H1 (cell line): ENCODE data around the gene BBLN.

Source experiments
- CEBPB ChIP-seq: IDR thresholded peaks from 2 replicates; pipeline ENCODE4 v1.6.1; 2012; ENCODE audit warnings: low read depth, low read length
- EP300 ChIP-seq, 2 experiments: IDR thresholded peaks; 1 replicate in 1 of 2; 2 replicates in 1 of 2; pipeline ENCODE4 v1.6.1; 2011 to 2012; ENCODE audit warnings: low read depth in 2 of 2, low read length in 2 of 2, mild to moderate bottlenecking in 2 of 2, borderline replicate concordance in 1 of 2, inconsistent platforms in 1 of 2, moderate library complexity in 1 of 2
- EZH2 ChIP-seq: fragments of 200-600 bp; sonication (generic); IDR thresholded peaks from 2 replicates; pipeline ENCODE4 v1.7.1; 2012; ENCODE audit warnings: low read depth, mild to moderate bottlenecking, moderate library complexity, low read length, inconsistent platforms; ENCODE audit not compliant: severe bottlenecking
- POLR2A ChIP-seq, 2 experiments: IDR thresholded peaks; 1 replicate in 1 of 2; 2 replicates in 1 of 2; pipeline ENCODE4 v1.6.1; 2011; ENCODE audit warnings: low read depth in 2 of 2, low read length in 2 of 2, mild to moderate bottlenecking in 2 of 2; ENCODE audit errors: control extremely low read depth in 1 of 2
- RAD21 ChIP-seq, 2 experiments: IDR thresholded peaks in 1 of 2; conservative IDR thresholded peaks in 1 of 2; 2 replicates each; pipeline ENCODE4 v1.6.1; 2011; ENCODE audit warnings: low read depth in 2 of 2, low read length in 2 of 2, improper control_type of control experiment in 1 of 2, inconsistent platforms in 1 of 2, mild to moderate bottlenecking in 1 of 2, moderate library complexity in 1 of 2
- SP2 ChIP-seq: IDR thresholded peaks from 2 replicates; pipeline ENCODE4 v1.6.1; 2012; ENCODE audit warnings: mild to moderate bottlenecking, low read length, inconsistent platforms
- TAF1 ChIP-seq: IDR thresholded peaks from 2 replicates; pipeline ENCODE4 v1.6.1; 2011; ENCODE audit warnings: mild to moderate bottlenecking, low read depth, low read length
- ZNF274 ChIP-seq: IDR thresholded peaks from 2 replicates; pipeline ENCODE4 v1.7.0; 2012; ENCODE audit warnings: low read length, borderline replicate concordance; ENCODE audit errors: extremely low read depth
- TF ChIP-seq, protein P1 (sequence below), 3 experiments: IDR thresholded peaks; 1 replicate in 2 of 3; 2 replicates in 1 of 3; pipeline versions ENCODE4 v1.5.1 to v1.6.1; 2011; ENCODE audit warnings: low read length in 3 of 3, mild to moderate bottlenecking in 3 of 3, inconsistent platforms in 2 of 3, low read depth in 1 of 3, moderate library complexity in 1 of 3; ENCODE audit not compliant: insufficient read depth in 1 of 3; ENCODE audit errors: control extremely low read depth in 1 of 3

DNA sequence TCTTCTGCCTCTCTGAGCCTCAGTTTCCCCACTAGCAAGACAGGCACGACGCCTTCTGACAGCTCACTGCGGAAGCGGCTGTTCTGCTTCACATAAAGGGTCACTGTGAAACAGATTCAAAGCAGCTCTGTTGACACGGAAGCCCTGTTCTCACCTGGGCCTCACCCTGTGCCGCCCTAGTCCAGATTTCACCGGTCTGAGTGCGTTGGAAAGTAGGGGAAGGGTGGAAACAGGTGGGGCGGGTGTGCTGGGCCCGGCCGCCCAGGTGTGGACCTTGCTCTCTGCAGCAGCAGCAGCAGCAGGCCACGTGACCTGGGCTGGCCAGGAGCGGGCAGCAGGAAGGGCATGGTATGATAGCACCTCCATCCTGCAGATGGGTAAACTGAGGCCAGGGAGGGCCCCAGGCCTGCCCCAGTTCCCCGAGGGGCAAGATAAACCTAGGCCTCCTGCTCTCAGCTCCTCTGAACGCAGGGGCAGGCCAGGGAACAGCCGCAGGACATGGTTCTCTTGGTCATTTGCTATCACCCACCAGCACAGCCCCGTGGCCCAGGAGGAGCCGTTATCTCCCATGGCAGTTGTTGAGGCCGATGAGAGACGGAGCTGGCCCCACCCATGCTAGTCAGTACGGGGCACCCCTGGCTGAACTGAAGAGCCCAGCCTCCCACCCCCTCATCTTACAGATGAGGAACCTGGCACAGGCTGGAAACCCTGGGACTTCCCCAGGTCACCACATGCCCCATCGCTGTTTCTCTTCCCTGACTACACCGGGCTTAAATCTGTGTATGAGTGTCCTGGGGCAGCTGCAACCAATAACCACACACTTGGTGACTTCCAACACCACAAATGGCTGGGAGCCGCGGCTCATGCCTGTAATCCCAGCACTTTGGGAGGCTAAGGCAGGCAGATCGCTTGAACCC lies 44.6 kb upstream of the BBLN start:
- TF ChIP-seq ZNF274 (no peak), CEBPB (no peak), SP2 (no peak), EZH2 (no peak), POLR2A (IDR thresholded peaks at IDR 0.05; ENCODE audit: control extremely low read depth in 1 of 2, low read depth in 2 of 2, low read length in 2 of 2) (no peak), RAD21 (IDR thresholded peaks at IDR 0.05 in 1 of 2, conservative IDR thresholded peaks at IDR 0.05 in 1 of 2; ENCODE audit: low read depth in 2 of 2, low read length in 2 of 2) (no peak), TAF1 (no peak), EP300 (IDR thresholded peaks at IDR 0.05; ENCODE audit: borderline replicate concordance in 1 of 2, low read depth in 2 of 2, low read length in 2 of 2) (no peak)
- TF ChIP-seq, protein P1, sequence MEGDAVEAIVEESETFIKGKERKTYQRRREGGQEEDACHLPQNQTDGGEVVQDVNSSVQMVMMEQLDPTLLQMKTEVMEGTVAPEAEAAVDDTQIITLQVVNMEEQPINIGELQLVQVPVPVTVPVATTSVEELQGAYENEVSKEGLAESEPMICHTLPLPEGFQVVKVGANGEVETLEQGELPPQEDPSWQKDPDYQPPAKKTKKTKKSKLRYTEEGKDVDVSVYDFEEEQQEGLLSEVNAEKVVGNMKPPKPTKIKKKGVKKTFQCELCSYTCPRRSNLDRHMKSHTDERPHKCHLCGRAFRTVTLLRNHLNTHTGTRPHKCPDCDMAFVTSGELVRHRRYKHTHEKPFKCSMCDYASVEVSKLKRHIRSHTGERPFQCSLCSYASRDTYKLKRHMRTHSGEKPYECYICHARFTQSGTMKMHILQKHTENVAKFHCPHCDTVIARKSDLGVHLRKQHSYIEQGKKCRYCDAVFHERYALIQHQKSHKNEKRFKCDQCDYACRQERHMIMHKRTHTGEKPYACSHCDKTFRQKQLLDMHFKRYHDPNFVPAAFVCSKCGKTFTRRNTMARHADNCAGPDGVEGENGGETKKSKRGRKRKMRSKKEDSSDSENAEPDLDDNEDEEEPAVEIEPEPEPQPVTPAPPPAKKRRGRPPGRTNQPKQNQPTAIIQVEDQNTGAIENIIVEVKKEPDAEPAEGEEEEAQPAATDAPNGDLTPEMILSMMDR (IDR thresholded peaks at IDR 0.05; ENCODE audit: control extremely low read depth in 1 of 3, insufficient read depth in 1 of 3, low read depth in 1 of 3, low read length in 3 of 3), result no peak
